MM.1S (cell line): ENCODE measurements around the gene HS3ST4.

ENCODE experiments used
- DNase-seq: peaks from one replicate; pipeline ENCODE4 v3.0.0-alpha.2; 2015
- H2AFZ ChIP-seq: fragments of 300-600 bp; sonication (generic); 2 replicates; pipeline ENCODE4 v1.6.0; 2016; ENCODE audit warnings: antibody characterized with exemption, low read length
- H3F3A ChIP-seq: fragments of 300-600 bp; sonication (generic); 2 replicates; pipeline ENCODE4 v1.6.1; 2016; ENCODE audit warnings: mild to moderate bottlenecking, antibody characterized with exemption, low read length, moderate library complexity, mixed read lengths; ENCODE audit not compliant: insufficient read depth
- H3K27ac ChIP-seq: fragments of 300-600 bp; sonication (generic); 2 replicates; pipeline ENCODE4 v1.5.1; 2016; ENCODE audit warnings: mild to moderate bottlenecking, low read length
- H3K27me3 ChIP-seq: fragments of 300-600 bp; sonication (generic); replicated peaks from 2 replicates; pipeline ENCODE4 v1.6.0; 2016; ENCODE audit warnings: low read length; ENCODE audit not compliant: insufficient read depth
- H3K36me3 ChIP-seq: fragments of 300-600 bp; sonication (generic); replicated peaks from 2 replicates; pipeline ENCODE4 v1.6.1; 2016; ENCODE audit warnings: mild to moderate bottlenecking, low read length, mixed read lengths; ENCODE audit not compliant: insufficient read depth
- H3K4me1 ChIP-seq: fragments of 300-600 bp; sonication (generic); 2 replicates; pipeline ENCODE4 v1.6.1; 2016; ENCODE audit warnings: low read length, mixed read lengths
- H3K4me2 ChIP-seq: fragments of 300-600 bp; sonication (generic); 2 replicates; pipeline ENCODE4 v1.6.0; 2016; ENCODE audit warnings: low read depth, low read length
- H3K4me3 ChIP-seq: fragments of 300-600 bp; sonication (generic); 2 replicates; pipeline ENCODE4 v1.5.1; 2016; ENCODE audit warnings: low read length, mixed read lengths
- H3K79me2 ChIP-seq: fragments of 300-600 bp; sonication (generic); 2 replicates; pipeline ENCODE4 v1.6.1; 2016; ENCODE audit warnings: mixed run types, low read length, mixed read lengths
- H3K9ac ChIP-seq: fragments of 300-600 bp; sonication (generic); 2 replicates; pipeline ENCODE4 v1.6.1; 2016; ENCODE audit warnings: low read length, mixed read lengths
- H3K9me2 ChIP-seq: fragments of 300-600 bp; sonication (generic); replicated peaks from 2 replicates; pipeline ENCODE4 v1.6.1; 2016; ENCODE audit warnings: mild to moderate bottlenecking, low read length, mixed read lengths; ENCODE audit not compliant: insufficient read depth
- H3K9me3 ChIP-seq: fragments of 300-600 bp; sonication (generic); replicated peaks from 2 replicates; pipeline ENCODE4 v1.6.1; 2016; ENCODE audit warnings: mild to moderate bottlenecking, low read length, mixed read lengths; ENCODE audit not compliant: insufficient read depth
- H4K20me1 ChIP-seq: fragments of 300-600 bp; sonication (generic); 2 replicates; pipeline ENCODE4 v1.6.1; 2016; ENCODE audit warnings: mild to moderate bottlenecking, low read length, moderate library complexity, mixed read lengths; ENCODE audit not compliant: insufficient read depth
- EZH2 ChIP-seq: fragments of 300-600 bp; sonication (generic); optimal IDR thresholded peaks from 2 replicates; pipeline ENCODE3; 2017; ENCODE audit warnings: low read depth, mild to moderate bottlenecking, antibody characterized with exemption, low read length, mixed read lengths
- EZH2phosphoT487 ChIP-seq: fragments of 300-600 bp; sonication (generic); IDR thresholded peaks from 2 replicates; pipeline ENCODE4 v1.6.1; 2018; ENCODE audit warnings: antibody characterized with exemption, low read length
- TF ChIP-seq, protein P1 (sequence below): fragments of 300-600 bp; sonication (generic); IDR thresholded peaks from 2 replicates; pipeline ENCODE4 v1.5.1; 2016; ENCODE audit warnings: antibody characterized with exemption, low read length, mixed read lengths

HS3ST4 gene

DNA sequence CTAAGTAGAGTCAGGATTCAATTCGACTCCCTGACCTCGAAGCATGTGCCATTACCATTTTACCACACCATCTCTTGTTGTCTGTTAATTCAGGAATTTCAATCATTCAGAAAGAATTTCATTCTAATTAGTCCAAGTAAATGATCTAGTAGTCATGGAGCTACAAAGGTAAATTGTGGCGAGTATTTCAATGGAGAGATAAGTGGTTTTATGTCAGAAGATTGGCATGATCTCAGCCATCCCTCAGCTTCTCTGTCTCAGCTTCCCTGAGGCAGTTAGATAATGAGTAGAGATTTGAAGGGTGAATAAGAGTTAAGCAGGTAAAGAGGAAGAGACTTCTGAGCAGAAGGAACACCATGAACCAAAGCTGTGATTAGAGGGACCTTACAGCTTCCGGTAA, 93.6 kb downstream of the HS3ST4 start:
- Histone ChIP-seq H3K27ac (no peak overlapping the region), H4K20me1 (no peaks in the 10 kb centered on the region), H3K4me2 (no peak overlapping the region), H3K79me2 (no peaks in the 10 kb centered on the region), H3K9me2 (no peaks in the 10 kb centered on the region), H3K27me3 (no peaks in the 10 kb centered on the region), H3K9me3 (no peaks in the 10 kb centered on the region), H3K36me3 (no peaks in the 10 kb centered on the region), H2AFZ (no peak overlapping the region), H3K4me1 (no peaks in the 10 kb centered on the region), H3K9ac (no peak overlapping the region), H3F3A (no peaks in the 10 kb centered on the region), H3K4me3 (no peak overlapping the region)
- no peak for TF ChIP-seq EZH2
- TF ChIP-seq, protein P1, sequence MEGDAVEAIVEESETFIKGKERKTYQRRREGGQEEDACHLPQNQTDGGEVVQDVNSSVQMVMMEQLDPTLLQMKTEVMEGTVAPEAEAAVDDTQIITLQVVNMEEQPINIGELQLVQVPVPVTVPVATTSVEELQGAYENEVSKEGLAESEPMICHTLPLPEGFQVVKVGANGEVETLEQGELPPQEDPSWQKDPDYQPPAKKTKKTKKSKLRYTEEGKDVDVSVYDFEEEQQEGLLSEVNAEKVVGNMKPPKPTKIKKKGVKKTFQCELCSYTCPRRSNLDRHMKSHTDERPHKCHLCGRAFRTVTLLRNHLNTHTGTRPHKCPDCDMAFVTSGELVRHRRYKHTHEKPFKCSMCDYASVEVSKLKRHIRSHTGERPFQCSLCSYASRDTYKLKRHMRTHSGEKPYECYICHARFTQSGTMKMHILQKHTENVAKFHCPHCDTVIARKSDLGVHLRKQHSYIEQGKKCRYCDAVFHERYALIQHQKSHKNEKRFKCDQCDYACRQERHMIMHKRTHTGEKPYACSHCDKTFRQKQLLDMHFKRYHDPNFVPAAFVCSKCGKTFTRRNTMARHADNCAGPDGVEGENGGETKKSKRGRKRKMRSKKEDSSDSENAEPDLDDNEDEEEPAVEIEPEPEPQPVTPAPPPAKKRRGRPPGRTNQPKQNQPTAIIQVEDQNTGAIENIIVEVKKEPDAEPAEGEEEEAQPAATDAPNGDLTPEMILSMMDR = no peak
- no peak for TF ChIP-seq EZH2phosphoT487
- DNase-seq = no peak

DNA sequence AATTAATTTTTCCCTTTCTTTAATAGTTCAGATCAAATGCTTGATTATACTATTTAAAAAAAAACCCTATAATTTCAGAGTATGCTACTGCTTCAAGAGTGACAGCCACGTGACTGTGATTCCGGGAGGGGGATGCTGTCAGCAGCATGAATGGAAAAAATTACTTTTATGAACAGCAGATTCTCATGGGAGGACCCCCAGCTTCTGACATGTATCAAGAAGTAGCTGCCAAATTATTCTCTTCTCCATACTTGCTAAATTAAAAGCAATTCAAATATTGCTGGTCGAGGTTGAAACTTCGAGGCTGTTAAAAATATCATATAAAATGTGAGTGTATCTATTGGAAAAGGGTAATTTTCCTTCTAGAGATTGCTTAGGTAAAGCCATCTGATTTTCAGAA, 95.0 kb downstream of the HS3ST4 start:
- no peaks in the 10 kb centered on the region for H3F3A ChIP-seq

DNA sequence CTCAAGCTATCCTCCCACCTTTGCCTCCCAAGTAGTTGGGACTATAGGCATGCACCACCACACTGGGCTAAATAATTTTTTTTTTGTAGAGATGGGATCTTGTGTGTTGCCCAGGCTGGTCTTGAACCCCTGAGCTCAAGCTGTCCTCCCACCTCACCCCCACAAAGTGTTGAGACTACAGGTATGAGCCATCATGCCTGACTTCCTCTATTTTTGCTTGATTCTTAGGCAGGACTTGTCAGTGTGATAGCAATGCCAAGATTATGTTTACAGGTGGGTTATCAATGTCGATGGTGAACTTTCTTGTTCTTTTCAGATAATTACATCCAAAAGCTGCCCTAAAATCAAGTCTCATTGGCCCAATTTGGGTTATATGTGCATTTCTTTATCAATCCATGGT, 96.9 kb downstream of the HS3ST4 start:
- no peak for TF ChIP-seq EZH2phosphoT487
- TF ChIP-seq EZH2 = no peak
- TF ChIP-seq, protein P1 = no peak
- Histone ChIP-seq H3K9me3 (no peaks in the 10 kb centered on the region), H3F3A (no peaks in the 10 kb centered on the region), H3K27me3 (no peaks in the 10 kb centered on the region), H3K9ac (no peak overlapping the region), H3K4me2 (no peak overlapping the region), H4K20me1 (no peaks in the 10 kb centered on the region), H3K4me3 (no peak overlapping the region), H3K79me2 (no peaks in the 10 kb centered on the region), H3K27ac (no peak overlapping the region), H3K9me2 (no peaks in the 10 kb centered on the region), H3K36me3 (no peaks in the 10 kb centered on the region), H2AFZ (no peak overlapping the region), H3K4me1 (no peaks in the 10 kb centered on the region)
- DNase-seq = no peak

More for the DNA sequence above, 95.0 kb downstream of the HS3ST4 start:
- H3K4me3 ChIP-seq = no peak overlapping the region
- H3K9me3 ChIP-seq = no peaks in the 10 kb centered on the region
- H3K27me3 ChIP-seq = no peaks in the 10 kb centered on the region
- H3K79me2 ChIP-seq = no peaks in the 10 kb centered on the region
- no peak overlapping the region for H2AFZ ChIP-seq
- no peaks in the 10 kb centered on the region for H3K36me3 ChIP-seq
- H3K4me2 ChIP-seq = no peak overlapping the region
- TF ChIP-seq EZH2 = no peak
- TF ChIP-seq EZH2phosphoT487 = no peak
- TF ChIP-seq, protein P1 = no peak
- DNase-seq = no peak
- H3K9ac ChIP-seq = no peak overlapping the region
- H4K20me1 ChIP-seq = no peaks in the 10 kb centered on the region
- no peak overlapping the region for H3K27ac ChIP-seq
- no peaks in the 10 kb centered on the region for H3K9me2 ChIP-seq
- no peaks in the 10 kb centered on the region for H3K4me1 ChIP-seq
